Measurements from ENCODE around the gene ABCA1.

- TF ChIP-seq CTCF (conservative IDR thresholded peaks at IDR 0.05; ENCODE audit: low read length) (no peak), EZH2phosphoT487 (IDR thresholded peaks at IDR 0.05; ENCODE audit: borderline replicate concordance, low read depth, low read length) (no peak)
Observed at GRCh38 chr9:104914466-104914865, 13.5 kb downstream of the ABCA1 start.
